GM21447 (cell line): ENCODE data around the gene GRK3.
"Not testable (repeated sequence)": the region's sequence is repeated elsewhere in the genome, so short reads cannot be mapped to it uniquely, and the experiment has no call there.

ENCODE experiments used
- ATAC-seq: cut with Tn5 transposase; IDR thresholded peaks from one replicate; pipeline ENCODE4 v1.9.1; 2021; ENCODE audit not compliant: unreplicated experiment

GRK3 gene

GRCh38 chr22:25548866-25549464 lies 15.5 kb upstream of the GRK3 start:
- no peak for ATAC-seq

- no peak for ATAC-seq
These were observed 13.1 kb upstream of the GRK3 start for GRCh38 chr22:25551396-25551795.

- ATAC-seq: not testable (repeated sequence)
These were observed 12.1 kb upstream of the GRK3 start for GRCh38 chr22:25552405-25552804.

GRCh38 chr22:25553131-25553530 lies 11.3 kb upstream of the GRK3 start:
- ATAC-seq: no peak

- ATAC-seq: no peak
These were observed 10.2 kb upstream of the GRK3 start for GRCh38 chr22:25554238-25554671.

GRCh38 chr22:25554689-25555088 lies 9.8 kb upstream of the GRK3 start:
- no peak for ATAC-seq

- ATAC-seq: no peak
These were observed 8.9 kb upstream of the GRK3 start for GRCh38 chr22:25555586-25555985.

GRCh38 chr22:25557218-25557617 lies 7.3 kb upstream of the GRK3 start:
- ATAC-seq: no peak

- no peak for ATAC-seq
These were observed 6.1 kb upstream of the GRK3 start for GRCh38 chr22:25558341-25558740.

- not testable (repeated sequence) for ATAC-seq
These were observed 4.6 kb upstream of the GRK3 start for GRCh38 chr22:25559910-25560309.

GRCh38 chr22:25561182-25561581 lies 3.3 kb upstream of the GRK3 start:
- ATAC-seq: not testable (repeated sequence)

GRCh38 chr22:25561927-25562326 lies 2.5 kb upstream of the GRK3 start:
- not testable (repeated sequence) for ATAC-seq

GRCh38 chr22:25562966-25563760 lies 1.3 kb upstream of the GRK3 start:
- not testable (repeated sequence) for ATAC-seq

GRCh38 chr22:25563761-25564319 lies 635 bp upstream of the GRK3 start:
- ATAC-seq: peak; percentile 21

- no peak for ATAC-seq
These were observed 653 bp downstream of the GRK3 start for GRCh38 chr22:25564979-25565677.

GRCh38 chr22:25566186-25566897 lies 1.9 kb downstream of the GRK3 start:
- ATAC-seq: no peak

GRCh38 chr22:25566898-25567235 lies 2.4 kb downstream of the GRK3 start:
- no peak for ATAC-seq

GRCh38 chr22:25567251-25567675 lies 2.8 kb downstream of the GRK3 start:
- ATAC-seq: no peak

GRCh38 chr22:25568066-25568465 lies 3.6 kb downstream of the GRK3 start:
- not testable (repeated sequence) for ATAC-seq

GRCh38 chr22:25569361-25569760 lies 4.9 kb downstream of the GRK3 start:
- ATAC-seq: no peak

- no peak for ATAC-seq
These were observed 5.5 kb downstream of the GRK3 start for GRCh38 chr22:25569983-25570382.
